LNCAP (cell line): Measurements from ENCODE around the gene NAA16.

ENCODE experiments used
- CTCF ChIP-seq: fragments of 450-650 bp; IDR thresholded peaks from 2 replicates; pipeline ENCODE4 v1.5.1; 2017; ENCODE audit warnings: mild to moderate bottlenecking

The NAA16 gene

GRCh38 chr13:41325752-41326151 lies 14.7 kb downstream of the NAA16 start:
- no peak for TF ChIP-seq CTCF

GRCh38 chr13:41326661-41327060 lies 15.6 kb downstream of the NAA16 start:
- TF ChIP-seq CTCF = no peak

GRCh38 chr13:41327994-41328790 lies 17.1 kb downstream of the NAA16 start:
- TF ChIP-seq CTCF = no peak

GRCh38 chr13:41332829-41333228 lies 21.8 kb downstream of the NAA16 start:
- no peak for TF ChIP-seq CTCF

GRCh38 chr13:41334810-41335209 lies 23.7 kb downstream of the NAA16 start:
- TF ChIP-seq CTCF = no peak

DNA sequence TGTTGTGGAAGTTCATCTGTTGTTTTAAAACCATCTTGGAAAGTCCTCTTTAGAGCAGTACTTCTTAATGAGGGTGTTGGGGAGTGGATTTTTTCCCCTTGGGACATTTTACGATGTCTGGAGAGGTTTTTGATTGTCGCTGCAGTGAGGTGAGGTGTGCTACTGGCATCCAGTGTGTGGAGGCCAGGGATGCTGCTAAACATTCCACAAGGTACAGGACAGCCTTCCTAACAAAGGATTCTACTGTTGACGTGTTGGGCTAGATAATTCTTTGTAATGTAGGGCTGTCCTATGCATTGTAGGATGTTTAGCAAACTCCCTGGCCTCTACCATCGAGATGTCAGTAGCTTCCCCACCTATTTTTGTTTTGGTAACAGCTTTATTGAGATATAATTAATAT lies 33.3 kb downstream of the NAA16 start:
- TF ChIP-seq CTCF = no peak

- TF ChIP-seq CTCF = no peak
Observed at GRCh38 chr13:41345165-41345913, 34.3 kb downstream of the NAA16 start.
